Measurements from ENCODE around the gene RPS6KA2.
"Not testable (repeated sequence)": the region's sequence is repeated elsewhere in the genome, so short reads cannot be mapped to it uniquely, and the experiment has no call there.

RPS6KA2 gene

DNA sequence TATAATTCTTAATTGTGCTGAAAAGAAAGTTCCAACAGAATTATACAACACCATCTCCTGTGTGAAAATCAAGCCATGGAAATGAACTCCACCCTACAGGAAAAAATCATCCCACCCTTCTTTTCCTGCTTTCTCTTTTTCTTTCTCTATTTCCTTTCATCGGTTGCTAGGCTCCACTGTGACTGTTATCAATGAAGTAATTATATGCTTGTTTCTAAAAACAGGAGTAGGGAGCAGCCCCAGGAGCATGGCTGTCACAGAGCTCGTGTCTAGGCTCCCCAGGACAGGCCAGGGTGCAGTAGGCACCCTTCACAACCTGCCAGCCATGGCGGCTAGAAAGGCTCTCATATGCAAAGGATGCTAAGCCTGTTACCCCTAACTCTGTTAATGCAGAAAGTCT, 257.3 kb downstream of the RPS6KA2 start:
- DNase-seq (no peak), ATAC-seq (no peak)
- H3K27me3 Mint-ChIP-seq, result no peaks in the 10 kb centered on the region
- no peaks in the 10 kb centered on the region for H3K9me3 Mint-ChIP-seq
- H3K27ac Mint-ChIP-seq, result no peak overlapping the region
- no peak overlapping the region for H3K4me3 Mint-ChIP-seq
- H3K4me1 Mint-ChIP-seq, result peaks cover 7% of the 10 kb centered on the region

DNA sequence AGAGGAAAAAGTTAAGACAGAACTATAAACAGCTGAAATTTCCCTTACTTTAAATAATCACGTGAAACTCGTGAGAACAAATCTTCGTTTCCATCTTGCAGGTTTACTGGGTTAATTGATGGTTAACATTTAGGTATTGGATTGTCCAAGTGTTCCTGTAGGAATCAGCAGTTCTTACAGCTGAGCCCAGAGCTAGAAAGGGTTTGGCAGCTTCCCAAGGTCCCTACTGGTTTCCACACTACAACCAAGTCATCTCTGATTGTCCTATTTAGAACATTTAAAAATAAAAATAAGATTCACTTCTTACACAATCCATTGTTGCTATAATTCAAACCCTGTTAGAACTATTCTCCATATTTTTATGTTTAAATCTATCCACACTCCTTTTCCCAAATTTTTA, 260.1 kb downstream of the RPS6KA2 start:
- peak overlapping the region in 1 of 2 donors; percentile 25 for H3K27ac Mint-ChIP-seq
- no peak overlapping the region for H3K4me3 Mint-ChIP-seq
- no peaks in the 10 kb centered on the region for H3K27me3 Mint-ChIP-seq
- ATAC-seq (no peak), DNase-seq (no peak)
- no peaks in the 10 kb centered on the region for H3K9me3 Mint-ChIP-seq
- peaks cover 4% of the 10 kb centered on the region for H3K4me1 Mint-ChIP-seq

DNA sequence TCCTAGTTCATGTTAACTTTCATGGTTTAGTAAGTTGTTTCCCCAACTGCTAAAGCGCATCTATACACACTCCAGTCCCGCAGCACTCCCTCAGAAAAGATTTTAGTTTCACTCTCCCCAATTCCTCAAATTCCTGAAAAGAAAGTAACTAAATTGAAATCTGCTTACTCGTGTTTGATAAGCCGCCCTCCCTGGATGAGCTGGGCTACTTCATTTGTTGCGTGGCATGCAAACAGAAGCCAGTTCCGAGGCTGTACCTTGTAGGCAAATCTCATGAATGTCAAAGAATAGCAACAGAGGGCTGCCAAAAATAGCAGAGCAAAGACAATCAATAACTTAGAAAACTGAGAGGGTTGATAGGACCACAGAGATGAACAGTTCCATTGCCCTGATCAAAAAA, 261.2 kb downstream of the RPS6KA2 start:
- Mint-ChIP-seq H3K27me3 (no peaks in the 10 kb centered on the region), H3K4me1 (peaks cover 4% of the 10 kb centered on the region)
- DNase-seq, result no peak

DNA sequence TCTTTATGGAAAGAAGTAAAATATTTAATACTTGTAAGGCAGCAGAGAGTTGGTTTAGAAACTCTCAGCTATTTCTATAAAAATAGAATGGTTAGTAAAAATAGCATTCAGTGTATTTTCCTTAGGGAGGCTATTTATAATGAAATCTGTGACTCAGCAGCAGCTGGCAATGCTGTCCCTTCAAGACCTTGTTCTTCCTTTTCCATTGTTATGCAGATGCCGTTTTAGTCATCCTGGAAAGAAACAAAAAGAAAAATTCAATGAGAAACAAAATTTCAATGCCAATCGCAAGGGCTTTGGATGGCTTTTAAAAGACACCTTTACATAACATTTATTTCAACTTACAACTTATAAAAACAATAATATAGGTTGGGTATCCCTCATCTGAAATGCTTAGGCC, 261.8 kb downstream of the RPS6KA2 start:
- H3K27ac Mint-ChIP-seq, result no peak overlapping the region
- DNase-seq (no peak), ATAC-seq (no peak)
- no peaks in the 10 kb centered on the region for H3K9me3 Mint-ChIP-seq
- H3K4me1 Mint-ChIP-seq, result peaks cover 4% of the 10 kb centered on the region
- H3K27me3 Mint-ChIP-seq, result peaks cover 4% of the 10 kb centered on the region
- no peak overlapping the region for H3K4me3 Mint-ChIP-seq

More for the DNA sequence above, 261.2 kb downstream of the RPS6KA2 start:
- Mint-ChIP-seq H3K9me3 (no peaks in the 10 kb centered on the region), H3K27ac (no peak overlapping the region), H3K4me3 (no peak overlapping the region)
- ATAC-seq, result no peak

DNA sequence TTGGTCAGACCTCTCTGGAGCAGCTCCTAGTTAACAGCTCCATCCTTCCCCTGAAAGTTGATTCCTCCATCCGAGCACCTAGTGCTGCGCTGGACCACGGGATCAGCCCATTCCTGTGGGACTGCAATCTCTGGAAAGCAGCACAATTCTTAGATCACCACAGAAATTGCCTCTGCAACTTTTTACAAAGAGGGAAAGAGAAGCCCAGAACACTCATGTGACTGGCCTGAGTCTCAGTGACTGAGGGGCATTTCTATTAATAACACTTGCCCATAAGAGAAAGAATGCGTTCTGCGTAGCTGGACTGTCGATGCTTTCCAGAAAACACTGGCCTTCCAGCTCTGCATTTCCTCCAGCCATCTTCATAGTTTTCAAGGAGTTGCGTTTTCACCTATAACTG, 262.6 kb downstream of the RPS6KA2 start:
- no peak for DNase-seq
- Mint-ChIP-seq H3K27ac (no peak overlapping the region), H3K4me1 (no peaks in the 10 kb centered on the region), H3K27me3 (peaks cover 11% of the 10 kb centered on the region), H3K9me3 (no peaks in the 10 kb centered on the region), H3K4me3 (no peak overlapping the region)
- ATAC-seq, result no peak

DNA sequence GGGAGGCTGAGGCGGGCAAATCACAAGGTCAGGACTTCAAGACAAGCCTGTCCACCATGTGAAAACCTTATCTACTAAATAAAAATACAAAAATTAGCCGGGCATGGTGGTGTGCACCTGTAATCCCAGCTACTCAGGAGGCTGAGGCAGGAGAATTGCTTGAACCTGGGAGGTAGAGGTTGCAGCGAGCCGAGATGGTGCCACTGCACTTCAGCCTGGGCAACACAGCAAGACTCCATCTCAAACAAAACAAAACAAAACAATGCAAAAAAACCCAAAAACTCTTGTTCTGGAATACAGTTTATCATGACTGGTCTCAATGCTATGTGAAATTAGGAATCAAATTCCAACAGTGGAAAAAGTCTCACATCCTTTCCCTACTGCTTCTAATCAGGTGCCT, 264.6 kb downstream of the RPS6KA2 start:
- H3K4me3 Mint-ChIP-seq, H3K9me3 Mint-ChIP-seq, H3K27ac Mint-ChIP-seq, DNase-seq, H3K4me1 Mint-ChIP-seq, ATAC-seq: not testable (repeated sequence)
- peaks cover 26% of the 10 kb centered on the region for H3K27me3 Mint-ChIP-seq

DNA sequence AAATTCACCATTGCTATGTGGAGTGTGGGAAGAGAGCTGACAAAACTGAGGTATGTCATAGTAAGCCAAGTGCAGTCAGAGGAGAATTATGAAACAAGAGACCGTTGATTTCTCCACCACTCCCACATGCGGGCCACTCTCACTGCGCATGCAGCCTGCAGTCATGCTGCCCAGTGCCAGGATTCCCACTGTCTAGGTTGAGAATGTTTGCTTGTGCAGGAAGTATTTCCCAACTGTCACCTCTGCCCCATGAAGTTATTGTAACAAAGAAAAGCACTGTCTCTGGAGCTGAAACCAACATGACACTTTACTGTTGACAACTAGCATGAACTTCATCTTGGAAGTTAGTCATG, 266.0 kb downstream of the RPS6KA2 start:
- Mint-ChIP-seq H3K27ac (no peak overlapping the region), H3K27me3 (peaks cover 26% of the 10 kb centered on the region), H3K9me3 (peaks cover 0 to 5% of the 10 kb centered on the region in 2 donors), H3K4me3 (no peak overlapping the region), H3K4me1 (no peaks in the 10 kb centered on the region)
- no peak for DNase-seq
- ATAC-seq, result no peak

DNA sequence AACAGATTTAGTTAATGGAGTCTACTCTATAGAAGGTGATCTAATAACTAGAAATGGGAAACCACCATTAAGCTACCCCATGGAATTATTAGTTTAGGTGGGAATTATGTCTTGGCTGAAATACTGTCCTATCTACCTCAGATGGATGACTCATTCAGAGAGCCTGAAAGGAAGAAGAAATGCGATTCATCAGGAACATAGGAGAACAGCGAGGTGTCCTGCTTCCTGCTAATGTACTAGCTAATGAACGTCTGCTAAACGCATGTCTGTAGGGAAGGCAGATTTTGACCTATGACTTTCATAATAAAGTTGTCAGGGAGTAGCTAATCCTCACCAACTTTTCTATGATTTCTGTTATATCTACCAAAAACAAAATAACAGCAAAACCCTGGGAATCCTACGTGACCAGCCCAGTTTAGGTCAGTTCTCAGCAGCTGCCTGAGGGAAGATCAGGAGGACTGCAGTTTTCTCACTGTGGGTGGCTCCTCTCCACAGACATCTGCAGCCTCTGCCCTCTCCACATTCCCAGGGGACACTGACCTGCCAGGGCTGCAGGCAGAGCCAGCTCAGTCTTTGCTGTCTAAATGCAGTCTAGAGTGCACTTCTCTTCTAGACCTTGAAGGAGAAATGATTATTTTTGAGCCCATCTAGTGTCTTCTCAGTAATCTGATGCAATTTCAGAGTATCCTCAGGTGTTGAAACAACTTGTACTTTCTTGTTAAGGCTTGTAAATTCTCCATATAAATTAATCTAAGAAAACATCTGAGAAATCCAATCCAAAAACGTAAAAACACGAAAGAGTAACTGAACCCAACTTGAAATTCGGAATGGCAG, 266.6 kb downstream of the RPS6KA2 start:
- H3K27ac Mint-ChIP-seq, result no peak overlapping the region
- peaks cover 0 to 5% of the 10 kb centered on the region in 2 donors for H3K9me3 Mint-ChIP-seq
- no peak for ATAC-seq
- H3K27me3 Mint-ChIP-seq, result peaks cover 32% of the 10 kb centered on the region
- H3K4me1 Mint-ChIP-seq, result no peaks in the 10 kb centered on the region
- no peak for DNase-seq
- H3K4me3 Mint-ChIP-seq, result no peak overlapping the region

Data from stimulated activated naive CD8-positive, alpha-beta T cell treated with anti-CD3 and anti-CD28 coated beads, Interleukin-15, amount 100 ng/mL, for 72 hours (primary cell).